HCT116 (cell line): Measurements from ENCODE around the gene MARCHF2. TPM values are rescaled to one million over a fixed set of nuclear protein-coding genes. Genes with fewer than 3 reads are reported as not detected.

Source experiments
- ATAC-seq: fragments of 200-7000 bp; cut with Tn5 transposase; 2 replicates; pipeline ENCODE4 v1.9.1; 2020; ENCODE audit warnings: mild to moderate bottlenecking, moderate library complexity
- BruUV-seq: library from RNA; stranded (reverse); fragments of 400-500 nt; replicated peaks from 2 replicates; lab custom pipeline; 2021; lab: Mats Ljungman, UMichigan
- CTCF ChIA-PET: fragments of 300-600 bp; sonication (Branson Sonifier 250); formaldehyde crosslinking; loops from one replicate; lab custom pipeline; 2021; ENCODE audit warnings: antibody characterized with exemption; lab: Charles Lee
- POLR2A ChIA-PET: fragments of 300-600, 350-600 bp; sonication (Branson Sonifier 250); formaldehyde crosslinking; loops from one replicate; lab custom pipeline; 2021; ENCODE audit warnings: antibody characterized with exemption; lab: Charles Lee
- RAD21 ChIA-PET, 2 experiments: fragments of 300-600 bp; sonication (Branson Sonifier 250); formaldehyde crosslinking; loops; one replicate each; lab custom pipeline; 2023; ENCODE audit warnings: low total read pairs in 2 of 2; ENCODE audit not compliant: uncharacterized antibody in 2 of 2, unreplicated experiment in 2 of 2, low non-redundant PET in 1 of 2; lab: Charles Lee
- DNase-seq: peaks from one replicate; pipeline ENCODE4 v3.0.0-alpha.2; 2010; ENCODE audit warnings: low read depth, low spot score
- H2AFZ ChIP-seq: fragments of 200-600 bp; shearing (Covaris generic), sonication (generic); 2 replicates; pipeline ENCODE4 v1.6.1; 2017; ENCODE audit warnings: low read depth, mixed run types, mixed read lengths, antibody characterized with exemption, low read length; ENCODE audit not compliant: poor library complexity, severe bottlenecking
- H3K27ac ChIP-seq: 2 replicates; pipeline ENCODE4 v1.5.1; 2012; ENCODE audit warnings: low read depth, low read length
- H3K27me3 ChIP-seq: fragments of 200-600 bp; sonication (generic); 2 replicates; pipeline ENCODE4 v1.6.1; 2016; ENCODE audit warnings: mixed run types, low read length, mixed read lengths; ENCODE audit not compliant: insufficient read depth
- H3K36me3 ChIP-seq, 2 experiments: fragments of 200-500 bp in 1 of 2; fragments of 200-600 bp in 1 of 2; sonication (Bioruptor generic) in 1 of 2; sonication (generic) in 1 of 2; 2 replicates each; pipeline versions ENCODE4 v1.5.1 to v1.6.1; 2014 to 2016; ENCODE audit warnings: low read length in 2 of 2, inconsistent platforms in 1 of 2, mixed read lengths in 1 of 2, mixed run types in 1 of 2; ENCODE audit not compliant: insufficient read depth in 2 of 2, control insufficient read depth in 1 of 2
- H3K4me1 ChIP-seq, 2 experiments: fragments of 200-600 bp in 1 of 2; sonication (generic) in 1 of 2; 2 replicates each; pipeline versions ENCODE4 v1.5.1 to v1.6.1; 2012 to 2017; ENCODE audit warnings: low read length in 2 of 2, inconsistent platforms in 1 of 2, mild to moderate bottlenecking in 1 of 2, mixed read lengths in 1 of 2, mixed run types in 1 of 2, moderate library complexity in 1 of 2; ENCODE audit not compliant: insufficient read depth in 2 of 2, control insufficient read depth in 1 of 2
- H3K4me2 ChIP-seq: fragments of 200-600 bp; sonication (generic); 2 replicates; pipeline ENCODE4 v1.6.1; 2017; ENCODE audit warnings: mixed run types, low read length, mixed read lengths
- H3K4me3 ChIP-seq, 2 experiments: fragments of 200-600 bp in 1 of 2; sonication (generic) in 1 of 2; replicated peaks in 1 of 2; 2 replicates each; pipeline ENCODE4 v1.5.1; 2011 to 2016; ENCODE audit warnings: low read length in 2 of 2, control low read depth in 1 of 2, low read depth in 1 of 2, mild to moderate bottlenecking in 1 of 2, mixed read lengths in 1 of 2, mixed run types in 1 of 2
- H3K79me2 ChIP-seq: fragments of 200-600 bp; sonication (generic); 2 replicates; pipeline ENCODE4 v1.6.1; 2017; ENCODE audit warnings: mild to moderate bottlenecking, mixed run types, low read length, moderate library complexity, mixed read lengths; ENCODE audit not compliant: insufficient read depth
- H3K9ac ChIP-seq: fragments of 200-600 bp; sonication (generic); 2 replicates; pipeline ENCODE4 v1.6.1; 2016; ENCODE audit warnings: low read length, mixed read lengths
- H3K9me2 ChIP-seq: fragments of 200-600 bp; sonication (generic), shearing (Covaris generic); 2 replicates; pipeline ENCODE4 v1.6.1; 2017; ENCODE audit warnings: mixed run types, mild to moderate bottlenecking, moderate library complexity; ENCODE audit not compliant: insufficient read depth
- H3K9me3 ChIP-seq, 2 experiments: fragments of 200-500 bp in 1 of 2; fragments of 200-600 bp in 1 of 2; sonication (Bioruptor generic) in 1 of 2; sonication (generic) in 1 of 2; 2 replicates each; pipeline ENCODE4 v1.6.1; 2014 to 2017; ENCODE audit warnings: low read length in 2 of 2, mixed read lengths in 2 of 2, inconsistent platforms in 1 of 2, low read depth in 1 of 2, mild to moderate bottlenecking in 1 of 2, mixed run types in 1 of 2, moderate library complexity in 1 of 2; ENCODE audit not compliant: control insufficient read depth in 1 of 2, insufficient read depth in 1 of 2
- H4K20me1 ChIP-seq: fragments of 200-600 bp; sonication (generic), shearing (Covaris generic); 2 replicates; pipeline ENCODE4 v1.6.1; 2017; ENCODE audit warnings: mixed run types, mild to moderate bottlenecking, moderate library complexity; ENCODE audit not compliant: insufficient read depth
- CBX3 ChIP-seq: IDR thresholded peaks from 2 replicates; pipeline ENCODE4 v1.6.1; 2012; ENCODE audit warnings: low read depth
- CEBPB ChIP-seq: IDR thresholded peaks from 2 replicates; pipeline ENCODE4 v1.6.1; 2012; ENCODE audit warnings: low read depth
- CTCF ChIP-seq, 3 experiments: fragments of 200-600 bp in 1 of 3; sonication (generic) in 1 of 3; IDR thresholded peaks in 2 of 3; conservative IDR thresholded peaks in 1 of 3; 2 replicates each; pipeline ENCODE4 v1.5.1; 2012 to 2017; ENCODE audit warnings: low read depth in 2 of 3, low read length in 2 of 3, antibody characterized with exemption in 1 of 3, borderline replicate concordance in 1 of 3, control low read depth in 1 of 3, mild to moderate bottlenecking in 1 of 3, mixed read lengths in 1 of 3, mixed run types in 1 of 3, moderate library complexity in 1 of 3; ENCODE audit not compliant: insufficient read depth in 1 of 3
- ELF1 ChIP-seq: IDR thresholded peaks from 2 replicates; pipeline ENCODE4 v1.6.1; 2012; ENCODE audit warnings: low read depth, borderline replicate concordance
- EZH2 ChIP-seq: fragments of 200-600 bp; sonication (generic); IDR thresholded peaks from 2 replicates; pipeline ENCODE4 v1.6.1; 2017; ENCODE audit warnings: antibody characterized with exemption, mixed run types
- EZH2phosphoT487 ChIP-seq: fragments of 200-600 bp; IDR thresholded peaks from 2 replicates; pipeline ENCODE4 v1.6.1; 2018; ENCODE audit warnings: antibody characterized with exemption, borderline replicate concordance
- FOSL1 ChIP-seq: IDR thresholded peaks from 2 replicates; pipeline ENCODE4 v1.6.1; 2012; ENCODE audit warnings: low read depth
- JUND ChIP-seq: IDR thresholded peaks from 2 replicates; pipeline ENCODE4 v1.6.1; 2012
- POLR2AphosphoS5 ChIP-seq: IDR thresholded peaks from 2 replicates; pipeline ENCODE4 v1.6.1; 2011; ENCODE audit warnings: mild to moderate bottlenecking, low read depth, low read length, moderate library complexity
- RAD21 ChIP-seq: IDR thresholded peaks from 2 replicates; pipeline ENCODE4 v1.6.1; 2012; ENCODE audit warnings: low read depth, mild to moderate bottlenecking
- SIN3A ChIP-seq: IDR thresholded peaks from 2 replicates; pipeline ENCODE4 v1.6.1; 2012; ENCODE audit warnings: low read depth
- SP1 ChIP-seq: IDR thresholded peaks from 2 replicates; pipeline ENCODE4 v1.6.1; 2012; ENCODE audit warnings: low read depth
- TCF7L2 ChIP-seq: IDR thresholded peaks from 2 replicates; pipeline ENCODE4 v1.7.0; 2011; ENCODE audit warnings: borderline replicate concordance, inconsistent platforms; ENCODE audit not compliant: insufficient read depth, insufficient read length; ENCODE audit errors: extremely low read depth
- YY1 ChIP-seq: IDR thresholded peaks from 2 replicates; pipeline ENCODE4 v1.6.1; 2011; ENCODE audit warnings: low read length, low read depth, moderate library complexity, mild to moderate bottlenecking; ENCODE audit not compliant: insufficient replicate concordance; ENCODE audit errors: extremely low read depth
- ZBTB33 ChIP-seq: IDR thresholded peaks from 2 replicates; pipeline ENCODE4 v1.6.1; 2011; ENCODE audit warnings: mild to moderate bottlenecking, low read length, moderate library complexity; ENCODE audit not compliant: insufficient replicate concordance; ENCODE audit errors: extremely low read depth
- ZFX ChIP-seq: fragments of 450-650 bp; IDR thresholded peaks from 2 replicates; pipeline ENCODE4 v1.6.1; 2017
- ZNF274 ChIP-seq: fragments of 200-500 bp; sonication (Bioruptor generic); IDR thresholded peaks from 2 replicates; pipeline ENCODE4 v1.6.1; 2014; ENCODE audit warnings: mild to moderate bottlenecking, low read depth, low read length, inconsistent platforms
- intact Hi-C: fragments of 100-400 bp; cut with micrococcal nuclease; formaldehyde crosslinking; loops from 2 replicates; pipeline ENCODE4 v1.10.0; 2022
- total RNA-seq: library from RNA; stranded (reverse); gene quantifications from one replicate; pipeline ENCODE4 v1.2.1, GENCODE V29; 2021; ENCODE audit not compliant: unreplicated experiment
- TF ChIP-seq, protein P1 (sequence below): IDR thresholded peaks from 2 replicates; pipeline ENCODE4 v1.6.1; 2012

MARCHF2 gene
- total RNA-seq, 1 experiment from 2014 or later = 22.5 TPM

- H3K4me1 ChIP-seq = no peaks in the 10 kb centered on the region
Measured at GRCh38 chr19:8488365-8488764, 75.3 kb downstream of the MARCHF2 start.

More at GRCh38 chr19:8488365-8488764, 75.3 kb downstream of the MARCHF2 start:
- DNase-seq (no peak), ATAC-seq (no peak)
- H2AFZ ChIP-seq = no peak overlapping the region
- ChIA-PET RAD21 (no interaction called here), CTCF (no interaction called here), POLR2A (no interaction called here)
- no peaks in the 10 kb centered on the region for H3K27me3 ChIP-seq
- intact Hi-C loops = no loop called here
- peaks cover 24 to 38% of the 10 kb centered on the region in 2 experiments for H3K36me3 ChIP-seq
- H3K4me2 ChIP-seq = no peak overlapping the region
- H4K20me1 ChIP-seq = no peaks in the 10 kb centered on the region
- TF ChIP-seq ZFX (no peak), TCF7L2 (no peak), FOSL1 (no peak), YY1 (no peak), CBX3 (no peak), CEBPB (no peak), ELF1 (no peak), SP1 (no peak), ZBTB33 (no peak), CTCF (IDR thresholded peaks at IDR 0.05 in 2 of 3, conservative IDR thresholded peaks at IDR 0.05 in 1 of 3; ENCODE audit: borderline replicate concordance in 1 of 3, insufficient read depth in 1 of 3, low read depth in 2 of 3, low read length in 2 of 3) (no peak), EZH2phosphoT487 (no peak), ZNF274 (no peak), POLR2AphosphoS5 (no peak), EZH2 (no peak), RAD21 (no peak), SIN3A (no peak), JUND (no peak)
- TF ChIP-seq, protein P1, sequence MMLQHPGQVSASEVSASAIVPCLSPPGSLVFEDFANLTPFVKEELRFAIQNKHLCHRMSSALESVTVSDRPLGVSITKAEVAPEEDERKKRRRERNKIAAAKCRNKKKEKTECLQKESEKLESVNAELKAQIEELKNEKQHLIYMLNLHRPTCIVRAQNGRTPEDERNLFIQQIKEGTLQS = no peak
- no TSS peak for BruUV-seq
- H3K27ac ChIP-seq = no peak overlapping the region
- no peak overlapping the region for H3K4me3 ChIP-seq
- H3K9me2 ChIP-seq = no peaks in the 10 kb centered on the region
- H3K9me3 ChIP-seq = no peaks in the 10 kb centered on the region
- H3K79me2 ChIP-seq = peaks cover 22% of the 10 kb centered on the region
- H3K9ac ChIP-seq = no peak overlapping the region
